ENCODE measurements around the gene KRT80. TPM values are rescaled to one million over a fixed set of nuclear protein-coding genes. Genes with fewer than 3 reads are reported as not detected.

The KRT80 gene
- total and polyA plus RNA-seq, 8 donors = 4.8 to 18.3 (median 8.6) TPM

DNA sequence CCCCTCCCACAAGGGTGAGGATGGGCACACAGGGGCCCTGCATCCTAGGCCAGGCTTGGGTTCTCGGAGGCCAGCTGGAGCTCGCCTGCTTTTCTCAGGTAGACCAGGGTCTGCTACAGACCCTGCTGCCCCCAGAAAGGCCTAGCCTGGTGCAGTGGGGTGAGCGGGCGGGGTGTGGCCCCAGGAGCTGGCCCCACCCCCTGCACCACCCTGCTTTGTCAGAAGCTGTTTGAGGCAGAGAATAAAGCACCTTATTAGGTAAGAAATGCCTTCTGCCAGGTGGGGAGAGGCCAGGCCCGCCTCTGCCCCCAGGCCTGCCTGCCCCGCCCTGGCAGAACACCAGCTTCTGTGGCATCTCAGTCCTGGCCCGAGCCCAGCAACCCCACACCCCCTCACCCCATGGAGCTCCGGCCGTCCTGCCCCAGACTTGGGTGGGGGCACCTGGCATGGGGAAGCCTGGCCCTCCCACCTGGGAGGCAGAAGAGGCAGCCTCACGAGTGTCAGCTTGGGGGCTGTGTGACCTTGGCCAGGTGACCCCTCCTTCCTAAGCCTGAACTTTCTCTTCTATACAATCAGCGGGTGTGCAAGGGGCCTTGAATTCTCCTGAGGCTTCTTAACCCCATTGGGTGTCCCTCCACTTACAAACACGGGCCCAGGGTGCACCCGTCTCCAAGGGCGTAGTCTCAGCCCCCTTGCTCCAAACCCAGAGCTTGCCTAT, 43.2 kb downstream of the KRT80 start:
- TF ChIP-seq CTCF (IDR thresholded peaks at IDR 0.05) = no peak
- no peak for FAIRE-seq
- peak overlapping the region; percentile 67 to 88 (median 82) for H3K27ac ChIP-seq
- H3K27me3 ChIP-seq = no peaks in the 10 kb centered on the region
- peak in 5 of 6 donors; percentile 54 to 85 (median 76) for DNase-seq
- no peaks in the 10 kb centered on the region for H3K36me3 ChIP-seq
- no peaks in the 10 kb centered on the region for H3K9me3 ChIP-seq
- WGBS, 2 donors = 65 to 76% methylated on average over 14 of the region's 14 CpGs
- intact Hi-C loops (cut with DNase I) = loop anchor here in 1 of 3 donors (5.0 to 10.0 kb wide), 2 partner anchors 719 to 836 kb away; no protein-coding TSS in a partner anchor
- H3K4me3 ChIP-seq = no peak overlapping the region
- H3K4me1 ChIP-seq = peaks cover 0 to 6% (median 3%) of the 10 kb centered on the region in 3 donors
- peak; percentile 40 to 65 (median 60) for ATAC-seq

GRCh38 chr12:52147964-52148463, 43.8 kb downstream of the KRT80 start:
- Histone ChIP-seq H3K4me1 (peaks cover 0 to 6% (median 3%) of the 10 kb centered on the region in 3 donors), H3K36me3 (no peaks in the 10 kb centered on the region), H3K9me3 (no peaks in the 10 kb centered on the region), H3K4me3 (no peak overlapping the region), H3K27ac (peak overlapping the region; percentile 67 to 88 (median 82)), H3K27me3 (no peaks in the 10 kb centered on the region)
- no peak for TF ChIP-seq CTCF (IDR thresholded peaks at IDR 0.05)
- FAIRE-seq (no peak), DNase-seq (no peak), ATAC-seq (no peak)
- intact Hi-C loops (cut with DNase I) = loop anchor here in 1 of 3 donors (5.0 to 10.0 kb wide), 2 partner anchors 719 to 837 kb away; no protein-coding TSS in a partner anchor
- WGBS, 2 donors = 83 to 88% methylated on average over 10 of the region's 10 CpGs

GRCh38 chr12:52147367-52147963, 44.3 kb downstream of the KRT80 start:
- ATAC-seq = peak; percentile 66 to 81 (median 74)
- H3K9me3 ChIP-seq = no peaks in the 10 kb centered on the region
- DNase-seq = peak in 5 of 6 donors; percentile 73 to 90 (median 81)
- no peak for TF ChIP-seq CTCF (IDR thresholded peaks at IDR 0.05)
- H3K27ac ChIP-seq = peak overlapping the region; percentile 67 to 88 (median 82)
- FAIRE-seq = no peak
- no peak overlapping the region for H3K4me3 ChIP-seq
- peaks cover 0 to 6% (median 3%) of the 10 kb centered on the region in 3 donors for H3K4me1 ChIP-seq
- no peaks in the 10 kb centered on the region for H3K27me3 ChIP-seq
- 60 to 62% methylated on average over 15 to 17 of the region's 17 CpGs for WGBS, 2 donors
- H3K36me3 ChIP-seq = no peaks in the 10 kb centered on the region
- intact Hi-C loops (cut with DNase I) = loop anchor here in 1 of 3 donors (5.0 to 10.0 kb wide), 2 partner anchors 720 to 837 kb away; no protein-coding TSS in a partner anchor

GRCh38 chr12:52146822-52147366, 44.9 kb downstream of the KRT80 start:
- ATAC-seq = no peak
- H3K4me3 ChIP-seq = no peak overlapping the region
- TF ChIP-seq CTCF (IDR thresholded peaks at IDR 0.05) = no peak
- no peaks in the 10 kb centered on the region for H3K27me3 ChIP-seq
- H3K36me3 ChIP-seq = no peaks in the 10 kb centered on the region
- intact Hi-C loops (cut with DNase I) = loop anchor here in 1 of 3 donors (5.0 to 10.0 kb wide), 2 partner anchors 720 to 838 kb away; no protein-coding TSS in a partner anchor
- peak overlapping the region; percentile 67 to 88 (median 82) for H3K27ac ChIP-seq
- no peak for FAIRE-seq
- peaks cover 0 to 6% (median 3%) of the 10 kb centered on the region in 3 donors for H3K4me1 ChIP-seq
- no peaks in the 10 kb centered on the region for H3K9me3 ChIP-seq
- 78 to 87% methylated on average over 11 of the region's 11 CpGs for WGBS, 2 donors
- no peak for DNase-seq

Measured in pancreas (tissue), 10 donors.